22Rv1 (cell line): Measurements from ENCODE around the gene SLC7A5.

Experiments used
- ZFX ChIP-seq: fragments of 450-650 bp; IDR thresholded peaks from 2 replicates; pipeline ENCODE4 v1.6.1; 2017; ENCODE audit warnings: antibody characterized with exemption, borderline replicate concordance
- TF ChIP-seq, protein P1 (sequence below): fragments of 450-650 bp; IDR thresholded peaks from 2 replicates; pipeline ENCODE4 v1.5.1; 2017; ENCODE audit warnings: mild to moderate bottlenecking

DNA sequence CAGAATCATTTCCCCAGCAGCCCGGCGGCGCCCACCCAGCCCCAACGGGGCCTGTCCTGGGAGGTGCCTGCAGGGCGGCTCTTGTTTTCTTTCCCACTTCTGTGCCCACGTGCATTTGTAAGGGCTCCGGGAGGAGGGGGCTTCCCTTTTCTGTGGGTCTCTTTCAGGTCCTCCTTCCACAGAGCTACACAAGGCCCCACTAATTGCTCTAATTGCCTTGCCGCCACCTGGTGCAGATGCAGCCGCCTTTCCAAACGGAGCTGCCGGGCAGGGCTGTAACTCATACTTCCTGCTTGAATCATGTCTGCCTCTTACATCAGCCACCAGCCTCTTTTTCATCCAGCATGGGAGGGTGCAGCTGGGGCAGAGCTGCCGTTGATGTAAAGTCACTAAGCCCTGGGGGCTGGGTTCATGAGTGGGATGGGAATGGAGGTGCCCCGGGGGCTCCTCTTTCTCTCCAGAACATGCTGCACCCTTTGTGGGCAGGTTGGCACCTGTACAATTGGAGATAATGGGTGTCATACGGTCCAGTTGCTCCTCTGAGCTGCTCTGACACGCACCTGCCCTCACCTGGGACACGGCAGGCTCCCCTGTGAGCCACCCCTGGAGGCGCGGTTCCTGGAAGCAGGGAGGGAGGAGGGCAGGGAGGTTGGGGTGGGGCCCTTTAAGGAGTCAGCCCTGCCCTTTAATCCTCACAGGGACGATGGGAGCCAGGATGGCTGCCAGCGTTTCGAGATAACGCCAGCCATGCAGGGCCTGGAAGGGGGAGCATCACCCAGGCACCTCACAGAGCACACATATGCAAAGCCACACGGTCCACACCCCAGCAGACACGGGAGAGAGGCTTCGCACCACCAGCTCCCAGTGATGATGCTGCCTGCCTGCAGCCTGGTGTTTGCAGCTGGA lies 62.4 kb downstream of the SLC7A5 start:
- TF ChIP-seq, protein P1, sequence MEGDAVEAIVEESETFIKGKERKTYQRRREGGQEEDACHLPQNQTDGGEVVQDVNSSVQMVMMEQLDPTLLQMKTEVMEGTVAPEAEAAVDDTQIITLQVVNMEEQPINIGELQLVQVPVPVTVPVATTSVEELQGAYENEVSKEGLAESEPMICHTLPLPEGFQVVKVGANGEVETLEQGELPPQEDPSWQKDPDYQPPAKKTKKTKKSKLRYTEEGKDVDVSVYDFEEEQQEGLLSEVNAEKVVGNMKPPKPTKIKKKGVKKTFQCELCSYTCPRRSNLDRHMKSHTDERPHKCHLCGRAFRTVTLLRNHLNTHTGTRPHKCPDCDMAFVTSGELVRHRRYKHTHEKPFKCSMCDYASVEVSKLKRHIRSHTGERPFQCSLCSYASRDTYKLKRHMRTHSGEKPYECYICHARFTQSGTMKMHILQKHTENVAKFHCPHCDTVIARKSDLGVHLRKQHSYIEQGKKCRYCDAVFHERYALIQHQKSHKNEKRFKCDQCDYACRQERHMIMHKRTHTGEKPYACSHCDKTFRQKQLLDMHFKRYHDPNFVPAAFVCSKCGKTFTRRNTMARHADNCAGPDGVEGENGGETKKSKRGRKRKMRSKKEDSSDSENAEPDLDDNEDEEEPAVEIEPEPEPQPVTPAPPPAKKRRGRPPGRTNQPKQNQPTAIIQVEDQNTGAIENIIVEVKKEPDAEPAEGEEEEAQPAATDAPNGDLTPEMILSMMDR: no peak
- TF ChIP-seq ZFX: no peak
